Epithelial cell of esophagus (primary cell): ENCODE results near the gene CEMIP.

Experiments
- DNase-seq: peaks from one replicate; pipeline ENCODE4 v3.0.0; 2010; ENCODE audit warnings: low read depth
- H3K4me3 ChIP-seq: 2 replicates; pipeline ENCODE4 v1.5.1; 2011; ENCODE audit warnings: mild to moderate bottlenecking, low read length, control low read depth
- CTCF ChIP-seq: IDR thresholded peaks from 2 replicates; pipeline ENCODE4 v1.5.1; 2011; ENCODE audit warnings: low read depth, mild to moderate bottlenecking, low read length, control low read depth, inconsistent platforms; ENCODE audit not compliant: insufficient read depth; ENCODE audit errors: missing control alignments

Gene CEMIP

GRCh38 chr15:80932989-80933388, 153.8 kb downstream of the CEMIP start:
- DNase-seq = no peak
- no peak for TF ChIP-seq CTCF
- no peak overlapping the region for H3K4me3 ChIP-seq

GRCh38 chr15:80934761-80935221, 155.6 kb downstream of the CEMIP start:
- DNase-seq = no peak
- TF ChIP-seq CTCF = no peak
- H3K4me3 ChIP-seq = no peak overlapping the region

- TF ChIP-seq CTCF = no peak
- H3K4me3 ChIP-seq = no peak overlapping the region
- DNase-seq = no peak
These were observed 157.3 kb downstream of the CEMIP start for GRCh38 chr15:80936288-80937078.

- TF ChIP-seq CTCF = no peak
- no peak for DNase-seq
- no peak overlapping the region for H3K4me3 ChIP-seq
These were observed 158.5 kb downstream of the CEMIP start for GRCh38 chr15:80937718-80938117.

- no peak for DNase-seq
- no peak for TF ChIP-seq CTCF
- H3K4me3 ChIP-seq = no peak overlapping the region
These were observed 160.0 kb downstream of the CEMIP start for GRCh38 chr15:80939216-80939615.

GRCh38 chr15:80940331-80940730, 161.2 kb downstream of the CEMIP start:
- no peak for DNase-seq
- no peak for TF ChIP-seq CTCF

GRCh38 chr15:80940851-80941250, 161.7 kb downstream of the CEMIP start:
- no peak for TF ChIP-seq CTCF
- H3K4me3 ChIP-seq = no peak overlapping the region
- DNase-seq = no peak

More at GRCh38 chr15:80940331-80940730, 161.2 kb downstream of the CEMIP start:
- no peak overlapping the region for H3K4me3 ChIP-seq
